Measurements from ENCODE around the gene IL1B. TPM values are rescaled to one million over a fixed set of nuclear protein-coding genes. Genes with fewer than 3 reads are reported as not detected.

The IL1B gene
- total RNA-seq (2021; ENCODE audit: unreplicated experiment) (not detected), Bru-seq, nascent RNA (percentile 9 among the genes with signal in this experiment), BruChase-seq, experiment 1, labeled RNA remaining after a 2-hour chase (percentile 14 among the genes with signal in this experiment), BruChase-seq, experiment 2, labeled RNA remaining after a 6-hour chase (percentile 18 among the genes with signal in this experiment)
- not detected for polyA plus RNA-seq (2012; ENCODE audit: insufficient read length)
- long read RNA-seq: 0 reads

DNA sequence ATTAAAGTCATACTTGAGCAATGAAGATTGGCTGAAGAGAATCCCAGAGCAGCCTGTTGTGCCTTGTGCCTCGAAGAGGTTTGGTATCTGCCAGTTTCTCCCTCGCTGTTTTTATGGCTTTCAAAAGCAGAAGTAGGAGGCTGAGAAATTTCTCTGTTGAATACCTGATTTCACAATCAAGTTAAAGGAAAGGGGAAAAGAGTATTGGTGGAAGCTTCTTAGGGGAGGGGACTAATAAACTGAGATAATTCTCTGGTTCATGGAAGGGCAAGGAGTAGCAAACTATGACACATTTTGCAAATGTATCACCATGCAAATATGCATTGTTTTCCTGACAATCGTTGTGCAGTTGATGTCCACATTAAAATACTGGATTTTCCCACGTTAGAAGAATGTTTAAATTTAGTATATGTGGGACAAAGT lies at the start of gene IL1B:
TSS of gene IL1B (minus strand) at position 85 of the 423 bp plus-strand sequence. CDS start 550 bp downstream, outside the sequence.
- no peak within 1 kb of the TSS for H3K27ac ChIP-seq (ENCODE audit: low read length)
- BruUV-seq (replicated peaks): no TSS peak
- in situ Hi-C loops (cut with HindIII; ENCODE audit: low pct_unique_long_range_greater_than_20kb, low sequenced_read_pairs): no loop called here

DNA sequence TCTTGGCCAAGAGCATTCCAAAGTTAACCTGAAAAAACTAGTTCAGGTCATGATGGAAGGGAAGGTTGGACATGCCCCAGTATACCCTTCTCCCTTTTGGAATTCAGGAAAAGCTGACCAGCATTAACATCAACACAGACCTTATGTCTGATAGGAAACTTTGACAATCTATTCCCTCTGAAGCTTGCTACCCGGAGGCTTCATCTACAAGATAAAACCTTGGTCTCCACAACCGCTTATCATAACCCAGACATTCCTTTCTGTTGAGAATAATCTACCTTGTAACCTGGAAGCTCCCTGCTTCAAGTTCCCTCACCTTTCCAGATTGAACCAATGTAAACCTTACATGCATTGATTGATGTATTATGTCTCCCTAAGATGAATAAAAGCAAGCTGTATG lies 49.7 kb upstream of the IL1B start:
- Histone ChIP-seq H3K27ac (ENCODE audit: low read length) (no peak overlapping the region), H3K4me1 (ENCODE audit: control insufficient read depth, insufficient read depth, low read length) (no peaks in the 10 kb centered on the region; the same call in 1 of the 2 replicates), H3K9me3 (ENCODE audit: control insufficient read depth, insufficient read depth, low read depth, low read length) (no peaks in the 10 kb centered on the region), H3K4me3 (ENCODE audit: low read depth in 2 of 2, low read length in 2 of 2) (no peak overlapping the region), H3K27me3 (ENCODE audit: control insufficient read depth, insufficient read depth, low read length) (no peaks in the 10 kb centered on the region), H3K36me3 (ENCODE audit: control insufficient read depth, insufficient read depth, low read length) (no peaks in the 10 kb centered on the region)
- ATAC-seq (no peak), DNase-seq (ENCODE audit: low read depth, low spot score) (no peak)
- BruUV-seq (replicated peaks): no TSS peak
- TF ChIP-seq, protein P1, sequence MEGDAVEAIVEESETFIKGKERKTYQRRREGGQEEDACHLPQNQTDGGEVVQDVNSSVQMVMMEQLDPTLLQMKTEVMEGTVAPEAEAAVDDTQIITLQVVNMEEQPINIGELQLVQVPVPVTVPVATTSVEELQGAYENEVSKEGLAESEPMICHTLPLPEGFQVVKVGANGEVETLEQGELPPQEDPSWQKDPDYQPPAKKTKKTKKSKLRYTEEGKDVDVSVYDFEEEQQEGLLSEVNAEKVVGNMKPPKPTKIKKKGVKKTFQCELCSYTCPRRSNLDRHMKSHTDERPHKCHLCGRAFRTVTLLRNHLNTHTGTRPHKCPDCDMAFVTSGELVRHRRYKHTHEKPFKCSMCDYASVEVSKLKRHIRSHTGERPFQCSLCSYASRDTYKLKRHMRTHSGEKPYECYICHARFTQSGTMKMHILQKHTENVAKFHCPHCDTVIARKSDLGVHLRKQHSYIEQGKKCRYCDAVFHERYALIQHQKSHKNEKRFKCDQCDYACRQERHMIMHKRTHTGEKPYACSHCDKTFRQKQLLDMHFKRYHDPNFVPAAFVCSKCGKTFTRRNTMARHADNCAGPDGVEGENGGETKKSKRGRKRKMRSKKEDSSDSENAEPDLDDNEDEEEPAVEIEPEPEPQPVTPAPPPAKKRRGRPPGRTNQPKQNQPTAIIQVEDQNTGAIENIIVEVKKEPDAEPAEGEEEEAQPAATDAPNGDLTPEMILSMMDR (IDR thresholded peaks at IDR 0.05): no peak
- TF ChIP-seq POLR2AphosphoS5 (IDR thresholded peaks at IDR 0.05; ENCODE audit: low read depth, low read length) (no peak), TCF7L2 (IDR thresholded peaks at IDR 0.05; ENCODE audit: low read depth, low read length) (no peak), SIN3A (IDR thresholded peaks at IDR 0.05; ENCODE audit: borderline replicate concordance, insufficient read depth, low read depth, low read length) (no peak)
- POLR2A ChIA-PET: no interaction called here
- in situ Hi-C loops (cut with HindIII; ENCODE audit: low pct_unique_long_range_greater_than_20kb, low sequenced_read_pairs): no loop called here
- CTCF ChIA-PET: interaction anchor here (0.6 to 0.7 kb wide), 2 partner anchors 37 to 269 kb away, joined by 4 to 7 read pairs; no protein-coding TSS in a partner anchor
- intact Hi-C loops (cut with micrococcal nuclease; ENCODE audit: unreplicated experiment): no loop called here

More for the DNA sequence above, at the start of gene IL1B:
- TF ChIP-seq TCF7L2 (IDR thresholded peaks at IDR 0.05; ENCODE audit: low read depth, low read length): no peak
- TF ChIP-seq SIN3A (IDR thresholded peaks at IDR 0.05; ENCODE audit: borderline replicate concordance, insufficient read depth, low read depth, low read length): no peak
- TF ChIP-seq, protein P2, sequence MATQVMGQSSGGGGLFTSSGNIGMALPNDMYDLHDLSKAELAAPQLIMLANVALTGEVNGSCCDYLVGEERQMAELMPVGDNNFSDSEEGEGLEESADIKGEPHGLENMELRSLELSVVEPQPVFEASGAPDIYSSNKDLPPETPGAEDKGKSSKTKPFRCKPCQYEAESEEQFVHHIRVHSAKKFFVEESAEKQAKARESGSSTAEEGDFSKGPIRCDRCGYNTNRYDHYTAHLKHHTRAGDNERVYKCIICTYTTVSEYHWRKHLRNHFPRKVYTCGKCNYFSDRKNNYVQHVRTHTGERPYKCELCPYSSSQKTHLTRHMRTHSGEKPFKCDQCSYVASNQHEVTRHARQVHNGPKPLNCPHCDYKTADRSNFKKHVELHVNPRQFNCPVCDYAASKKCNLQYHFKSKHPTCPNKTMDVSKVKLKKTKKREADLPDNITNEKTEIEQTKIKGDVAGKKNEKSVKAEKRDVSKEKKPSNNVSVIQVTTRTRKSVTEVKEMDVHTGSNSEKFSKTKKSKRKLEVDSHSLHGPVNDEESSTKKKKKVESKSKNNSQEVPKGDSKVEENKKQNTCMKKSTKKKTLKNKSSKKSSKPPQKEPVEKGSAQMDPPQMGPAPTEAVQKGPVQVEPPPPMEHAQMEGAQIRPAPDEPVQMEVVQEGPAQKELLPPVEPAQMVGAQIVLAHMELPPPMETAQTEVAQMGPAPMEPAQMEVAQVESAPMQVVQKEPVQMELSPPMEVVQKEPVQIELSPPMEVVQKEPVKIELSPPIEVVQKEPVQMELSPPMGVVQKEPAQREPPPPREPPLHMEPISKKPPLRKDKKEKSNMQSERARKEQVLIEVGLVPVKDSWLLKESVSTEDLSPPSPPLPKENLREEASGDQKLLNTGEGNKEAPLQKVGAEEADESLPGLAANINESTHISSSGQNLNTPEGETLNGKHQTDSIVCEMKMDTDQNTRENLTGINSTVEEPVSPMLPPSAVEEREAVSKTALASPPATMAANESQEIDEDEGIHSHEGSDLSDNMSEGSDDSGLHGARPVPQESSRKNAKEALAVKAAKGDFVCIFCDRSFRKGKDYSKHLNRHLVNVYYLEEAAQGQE (IDR thresholded peaks at IDR 0.05; ENCODE audit: insufficient read depth in 1 of 2, low read depth in 2 of 2, low read length in 1 of 2): no peak
- TF ChIP-seq, protein P1 (IDR thresholded peaks at IDR 0.05): no peak
- TF ChIP-seq POLR2AphosphoS5 (IDR thresholded peaks at IDR 0.05; ENCODE audit: low read depth, low read length): no peak
- peaks cover 2% of the 10 kb centered on the region; the same call in 1 of the 2 replicates for H3K27me3 ChIP-seq (ENCODE audit: control insufficient read depth, insufficient read depth, low read length)
- intact Hi-C loops (cut with micrococcal nuclease; ENCODE audit: unreplicated experiment): no loop called here
- ChIA-PET CTCF (no interaction called here), POLR2A (no interaction called here)
- DNase-seq (ENCODE audit: low read depth, low spot score): no peak
- H3K9me3 ChIP-seq (ENCODE audit: control insufficient read depth, insufficient read depth, low read depth, low read length): no peaks in the 10 kb centered on the region
- H3K4me1 ChIP-seq (ENCODE audit: control insufficient read depth, insufficient read depth, low read length): no peaks in the 10 kb centered on the region
- no peak for ATAC-seq
- no peak within 1 kb of the TSS for H3K4me3 ChIP-seq (ENCODE audit: low read depth in 2 of 2, low read length in 2 of 2)
- no peaks in the 10 kb centered on the region for H3K36me3 ChIP-seq (ENCODE audit: control insufficient read depth, insufficient read depth, low read length)
